Measurements from ENCODE around the gene DENND2D.

DNA sequence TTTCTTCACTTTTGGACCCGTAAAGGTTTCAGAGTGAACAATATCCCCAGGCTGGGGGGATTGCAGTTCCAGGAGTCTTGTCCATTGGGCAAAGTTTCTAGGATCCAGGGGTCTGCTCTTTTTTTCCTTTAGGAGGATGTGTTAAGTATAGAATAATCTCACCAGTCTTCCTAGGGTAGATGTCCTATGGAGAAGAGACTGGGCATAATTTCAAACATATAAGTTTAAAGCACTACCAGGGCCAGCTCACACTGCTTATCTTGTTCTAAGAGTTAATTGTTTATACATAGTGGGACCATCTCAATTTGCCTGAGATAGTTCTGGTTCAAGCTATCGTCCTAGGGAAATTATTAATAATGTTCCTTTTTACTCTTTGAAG lies 28.3 kb upstream of the DENND2D start:
- TF ChIP-seq, protein P1, sequence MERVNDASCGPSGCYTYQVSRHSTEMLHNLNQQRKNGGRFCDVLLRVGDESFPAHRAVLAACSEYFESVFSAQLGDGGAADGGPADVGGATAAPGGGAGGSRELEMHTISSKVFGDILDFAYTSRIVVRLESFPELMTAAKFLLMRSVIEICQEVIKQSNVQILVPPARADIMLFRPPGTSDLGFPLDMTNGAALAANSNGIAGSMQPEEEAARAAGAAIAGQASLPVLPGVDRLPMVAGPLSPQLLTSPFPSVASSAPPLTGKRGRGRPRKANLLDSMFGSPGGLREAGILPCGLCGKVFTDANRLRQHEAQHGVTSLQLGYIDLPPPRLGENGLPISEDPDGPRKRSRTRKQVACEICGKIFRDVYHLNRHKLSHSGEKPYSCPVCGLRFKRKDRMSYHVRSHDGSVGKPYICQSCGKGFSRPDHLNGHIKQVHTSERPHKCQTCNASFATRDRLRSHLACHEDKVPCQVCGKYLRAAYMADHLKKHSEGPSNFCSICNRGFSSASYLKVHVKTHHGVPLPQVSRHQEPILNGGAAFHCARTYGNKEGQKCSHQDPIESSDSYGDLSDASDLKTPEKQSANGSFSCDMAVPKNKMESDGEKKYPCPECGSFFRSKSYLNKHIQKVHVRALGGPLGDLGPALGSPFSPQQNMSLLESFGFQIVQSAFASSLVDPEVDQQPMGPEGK (CRISPR knock-in tag; IDR thresholded peaks at IDR 0.05; ENCODE audit: borderline replicate concordance) = no peak
- TF ChIP-seq ZNF8 (CRISPR knock-in tag; IDR thresholded peaks at IDR 0.05) (no peak), BACH2 (CRISPR knock-in tag; IDR thresholded peaks at IDR 0.05; ENCODE audit: borderline replicate concordance) (no peak), CSDC2 (CRISPR knock-in tag; IDR thresholded peaks at IDR 0.05) (no peak), SNAI2 (CRISPR knock-in tag; IDR thresholded peaks at IDR 0.05) (no peak), ARNTL (CRISPR knock-in tag; IDR thresholded peaks at IDR 0.05; ENCODE audit: borderline replicate concordance, low read depth) (no peak), TCF4 (CRISPR knock-in tag; IDR thresholded peaks at IDR 0.05; ENCODE audit: borderline replicate concordance) (no peak), ZFP3 (CRISPR knock-in tag; IDR thresholded peaks at IDR 0.05) (no peak), TOX (CRISPR knock-in tag; IDR thresholded peaks at IDR 0.05; ENCODE audit: borderline replicate concordance) (no peak), ESRRG (CRISPR knock-in tag; IDR thresholded peaks at IDR 0.05) (no peak)
- TF ChIP-seq, protein P2, sequence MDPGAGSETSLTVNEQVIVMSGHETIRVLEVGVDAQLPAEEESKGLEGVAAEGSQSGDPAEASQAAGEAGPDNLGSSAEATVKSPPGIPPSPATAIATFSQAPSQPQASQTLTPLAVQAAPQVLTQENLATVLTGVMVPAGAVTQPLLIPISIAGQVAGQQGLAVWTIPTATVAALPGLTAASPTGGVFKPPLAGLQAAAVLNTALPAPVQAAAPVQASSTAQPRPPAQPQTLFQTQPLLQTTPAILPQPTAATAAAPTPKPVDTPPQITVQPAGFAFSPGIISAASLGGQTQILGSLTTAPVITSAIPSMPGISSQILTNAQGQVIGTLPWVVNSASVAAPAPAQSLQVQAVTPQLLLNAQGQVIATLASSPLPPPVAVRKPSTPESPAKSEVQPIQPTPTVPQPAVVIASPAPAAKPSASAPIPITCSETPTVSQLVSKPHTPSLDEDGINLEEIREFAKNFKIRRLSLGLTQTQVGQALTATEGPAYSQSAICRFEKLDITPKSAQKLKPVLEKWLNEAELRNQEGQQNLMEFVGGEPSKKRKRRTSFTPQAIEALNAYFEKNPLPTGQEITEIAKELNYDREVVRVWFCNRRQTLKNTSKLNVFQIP (CRISPR knock-in tag; IDR thresholded peaks at IDR 0.05; ENCODE audit: borderline replicate concordance, low read depth) = no peak
- TF ChIP-seq, protein P3, sequence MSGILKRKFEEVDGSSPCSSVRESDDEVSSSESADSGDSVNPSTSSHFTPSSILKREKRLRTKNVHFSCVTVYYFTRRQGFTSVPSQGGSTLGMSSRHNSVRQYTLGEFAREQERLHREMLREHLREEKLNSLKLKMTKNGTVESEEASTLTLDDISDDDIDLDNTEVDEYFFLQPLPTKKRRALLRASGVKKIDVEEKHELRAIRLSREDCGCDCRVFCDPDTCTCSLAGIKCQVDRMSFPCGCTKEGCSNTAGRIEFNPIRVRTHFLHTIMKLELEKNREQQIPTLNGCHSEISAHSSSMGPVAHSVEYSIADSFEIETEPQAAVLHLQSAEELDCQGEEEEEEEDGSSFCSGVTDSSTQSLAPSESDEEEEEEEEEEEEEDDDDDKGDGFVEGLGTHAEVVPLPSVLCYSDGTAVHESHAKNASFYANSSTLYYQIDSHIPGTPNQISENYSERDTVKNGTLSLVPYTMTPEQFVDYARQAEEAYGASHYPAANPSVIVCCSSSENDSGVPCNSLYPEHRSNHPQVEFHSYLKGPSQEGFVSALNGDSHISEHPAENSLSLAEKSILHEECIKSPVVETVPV (CRISPR knock-in tag; IDR thresholded peaks at IDR 0.05) = no peak
